Progenitor cell of endocrine pancreas (in vitro differentiated cells): ENCODE results near the gene ANKMY1. TPM values are rescaled to one million over a fixed set of nuclear protein-coding genes. Genes with fewer than 3 reads are reported as not detected.

Source experiments
- DNase-seq: peaks from one replicate; pipeline ENCODE4 v3.0.0; 2021; ENCODE audit warnings: low spot score; ENCODE audit not compliant: unreplicated experiment
- H3K27ac Mint-ChIP-seq: 2 replicates; pipeline ENCODE4 v1.8.0; 2021; ENCODE audit warnings: mild to moderate bottlenecking, moderate library complexity, mixed read lengths
- H3K27me3 Mint-ChIP-seq: 2 replicates; pipeline ENCODE4 v1.8.0; 2021; ENCODE audit warnings: mixed read lengths
- H3K36me3 Mint-ChIP-seq: 2 replicates; pipeline ENCODE4 v1.8.0; 2022; ENCODE audit warnings: mixed read lengths; ENCODE audit not compliant: insufficient read depth
- H3K4me1 Mint-ChIP-seq: 2 replicates; pipeline ENCODE4 v1.8.0; 2021; ENCODE audit warnings: low read depth, mixed read lengths
- H3K4me3 Mint-ChIP-seq: 2 replicates; pipeline ENCODE4 v1.8.0; 2021; ENCODE audit warnings: low read depth, mild to moderate bottlenecking, moderate library complexity, mixed read lengths
- H3K9me3 Mint-ChIP-seq: 2 replicates; pipeline ENCODE4 v1.8.0; 2021; ENCODE audit warnings: low read depth, mixed read lengths
- total RNA-seq: library from RNA; stranded (reverse); gene quantifications from 2 replicates; pipeline ENCODE4 v1.2.1, GENCODE V29; 2021
- TF ChIP-seq, protein P1 (sequence below): fragments of 200-600 bp; sonication (generic); IDR thresholded peaks from one replicate; pipeline ENCODE4 v1.5.0; 2021; ENCODE audit warnings: antibody characterized with exemption, mild to moderate bottlenecking; ENCODE audit not compliant: unreplicated experiment

ANKMY1 gene
- total RNA-seq, 1 donor from 2014 or later: 29.2 TPM

DNA sequence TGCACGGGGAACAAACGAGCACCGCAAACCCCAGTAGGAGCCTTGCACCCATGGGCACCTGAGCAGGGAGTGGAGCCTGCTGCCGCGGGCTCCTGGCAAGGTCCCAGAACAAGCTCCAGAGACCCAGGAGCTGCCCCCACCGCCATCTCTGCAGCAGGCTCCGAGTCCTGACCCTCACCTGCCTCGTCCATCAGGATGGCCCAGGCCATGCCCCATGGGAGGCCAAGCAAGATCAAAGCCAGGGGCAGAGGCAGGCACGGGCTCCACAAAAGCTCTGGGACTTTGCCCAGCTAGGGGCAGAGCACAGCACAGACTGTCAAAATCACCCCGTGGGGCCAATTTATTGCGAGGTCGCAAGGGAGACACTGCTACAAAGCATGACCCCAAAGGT, 78.7 kb downstream of the ANKMY1 start:
- H3K36me3 Mint-ChIP-seq: peaks cover 1% of the 10 kb centered on the region
- no peaks in the 10 kb centered on the region for H3K27me3 Mint-ChIP-seq
- TF ChIP-seq, protein P1, sequence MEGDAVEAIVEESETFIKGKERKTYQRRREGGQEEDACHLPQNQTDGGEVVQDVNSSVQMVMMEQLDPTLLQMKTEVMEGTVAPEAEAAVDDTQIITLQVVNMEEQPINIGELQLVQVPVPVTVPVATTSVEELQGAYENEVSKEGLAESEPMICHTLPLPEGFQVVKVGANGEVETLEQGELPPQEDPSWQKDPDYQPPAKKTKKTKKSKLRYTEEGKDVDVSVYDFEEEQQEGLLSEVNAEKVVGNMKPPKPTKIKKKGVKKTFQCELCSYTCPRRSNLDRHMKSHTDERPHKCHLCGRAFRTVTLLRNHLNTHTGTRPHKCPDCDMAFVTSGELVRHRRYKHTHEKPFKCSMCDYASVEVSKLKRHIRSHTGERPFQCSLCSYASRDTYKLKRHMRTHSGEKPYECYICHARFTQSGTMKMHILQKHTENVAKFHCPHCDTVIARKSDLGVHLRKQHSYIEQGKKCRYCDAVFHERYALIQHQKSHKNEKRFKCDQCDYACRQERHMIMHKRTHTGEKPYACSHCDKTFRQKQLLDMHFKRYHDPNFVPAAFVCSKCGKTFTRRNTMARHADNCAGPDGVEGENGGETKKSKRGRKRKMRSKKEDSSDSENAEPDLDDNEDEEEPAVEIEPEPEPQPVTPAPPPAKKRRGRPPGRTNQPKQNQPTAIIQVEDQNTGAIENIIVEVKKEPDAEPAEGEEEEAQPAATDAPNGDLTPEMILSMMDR: no peak
- no peak overlapping the region for H3K4me3 Mint-ChIP-seq
- H3K9me3 Mint-ChIP-seq: peaks cover 3% of the 10 kb centered on the region
- H3K27ac Mint-ChIP-seq: no peak overlapping the region
- DNase-seq: no peak
- no peaks in the 10 kb centered on the region for H3K4me1 Mint-ChIP-seq

DNA sequence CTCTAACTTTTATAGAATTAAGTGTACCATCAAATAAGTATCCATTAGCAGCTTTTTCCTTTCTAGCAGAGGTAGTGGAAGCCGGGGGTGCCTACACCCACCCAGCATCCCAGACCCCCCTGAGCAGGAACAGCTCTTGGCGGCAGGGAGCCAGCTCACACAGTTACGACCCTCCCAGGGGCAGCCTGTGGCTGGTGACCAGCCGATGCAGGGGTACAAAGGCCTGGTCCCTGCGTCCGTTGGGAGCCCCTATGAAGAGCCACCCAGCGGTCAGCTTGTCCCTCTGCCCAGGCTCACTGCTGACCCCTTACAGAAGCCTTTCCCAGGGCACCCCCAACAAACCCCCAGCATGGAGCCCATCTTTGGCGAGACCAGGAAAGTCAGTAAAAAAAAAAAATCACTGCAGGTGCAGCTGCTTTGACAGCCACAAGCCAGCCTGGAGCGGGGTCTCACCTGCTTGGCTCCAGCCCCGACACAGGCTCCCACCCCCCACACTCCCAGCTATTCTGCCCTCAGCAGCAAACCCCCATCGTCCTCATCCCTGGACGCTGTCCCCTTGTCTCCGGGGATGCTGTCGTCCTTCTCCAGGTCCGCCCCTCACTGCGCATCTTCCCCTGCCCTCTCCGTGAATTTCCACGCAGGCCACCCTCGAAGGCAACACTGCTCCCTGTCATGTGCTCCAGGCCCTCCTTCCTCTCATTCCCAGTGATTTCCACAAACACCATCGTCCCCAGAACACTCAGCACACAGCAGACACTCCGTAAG, 79.3 kb downstream of the ANKMY1 start:
- Mint-ChIP-seq H3K4me3 (no peak overlapping the region), H3K27ac (no peak overlapping the region), H3K4me1 (no peaks in the 10 kb centered on the region), H3K36me3 (peaks cover 1% of the 10 kb centered on the region), H3K27me3 (no peaks in the 10 kb centered on the region), H3K9me3 (peaks cover 6% of the 10 kb centered on the region)
- TF ChIP-seq, protein P1: no peak
- DNase-seq: no peak

DNA sequence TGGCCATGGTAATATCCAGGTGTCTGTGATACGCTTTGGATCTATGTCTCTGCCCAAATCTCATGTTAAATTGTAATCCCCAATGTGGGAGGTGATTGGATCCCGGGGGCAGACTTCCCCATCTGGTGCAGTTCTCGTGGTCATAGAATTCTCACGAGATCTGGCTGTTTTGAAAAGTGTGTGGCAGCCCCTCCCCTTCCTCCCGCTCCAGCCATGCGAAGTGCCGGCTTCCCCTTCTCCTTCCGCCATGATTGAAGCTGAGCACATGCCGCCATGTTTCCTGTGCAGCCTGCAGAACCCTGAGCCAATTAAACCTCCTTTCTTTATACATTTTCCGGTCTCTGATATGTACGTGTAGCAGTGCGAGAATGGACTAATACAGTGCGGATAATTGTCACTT, 79.9 kb downstream of the ANKMY1 start:
- TF ChIP-seq, protein P1: no peak
- no peaks in the 10 kb centered on the region for H3K4me1 Mint-ChIP-seq
- H3K4me3 Mint-ChIP-seq: no peak overlapping the region
- peaks cover 12% of the 10 kb centered on the region for H3K9me3 Mint-ChIP-seq
- peaks cover 1% of the 10 kb centered on the region for H3K36me3 Mint-ChIP-seq
- H3K27ac Mint-ChIP-seq: no peak overlapping the region
- no peaks in the 10 kb centered on the region for H3K27me3 Mint-ChIP-seq
- DNase-seq: no peak

DNA sequence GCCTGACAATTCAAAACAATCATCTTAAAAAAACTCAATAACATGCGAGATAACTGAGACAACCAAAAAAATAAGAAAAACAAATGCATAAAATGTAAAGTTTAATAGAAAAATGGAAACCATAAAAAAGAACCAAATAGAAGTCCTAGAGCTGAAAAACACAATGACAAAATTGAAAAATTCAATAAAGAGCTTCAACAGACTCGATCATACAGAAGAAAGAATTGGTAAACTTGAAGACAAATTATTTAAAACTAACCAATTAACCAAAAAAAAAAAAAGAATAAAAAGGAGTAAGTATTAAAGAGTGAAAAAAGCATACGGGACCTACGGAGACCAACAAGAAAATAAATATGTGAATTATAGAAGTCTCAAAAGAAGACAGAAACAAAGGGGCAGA, 84.6 kb downstream of the ANKMY1 start:
- Mint-ChIP-seq H3K27me3 (no peaks in the 10 kb centered on the region), H3K4me1 (peaks cover 2% of the 10 kb centered on the region), H3K36me3 (peaks cover 1% of the 10 kb centered on the region), H3K4me3 (no peak overlapping the region), H3K9me3 (peaks cover 12% of the 10 kb centered on the region), H3K27ac (no peak overlapping the region)
- TF ChIP-seq, protein P1: no peak
- no peak for DNase-seq

DNA sequence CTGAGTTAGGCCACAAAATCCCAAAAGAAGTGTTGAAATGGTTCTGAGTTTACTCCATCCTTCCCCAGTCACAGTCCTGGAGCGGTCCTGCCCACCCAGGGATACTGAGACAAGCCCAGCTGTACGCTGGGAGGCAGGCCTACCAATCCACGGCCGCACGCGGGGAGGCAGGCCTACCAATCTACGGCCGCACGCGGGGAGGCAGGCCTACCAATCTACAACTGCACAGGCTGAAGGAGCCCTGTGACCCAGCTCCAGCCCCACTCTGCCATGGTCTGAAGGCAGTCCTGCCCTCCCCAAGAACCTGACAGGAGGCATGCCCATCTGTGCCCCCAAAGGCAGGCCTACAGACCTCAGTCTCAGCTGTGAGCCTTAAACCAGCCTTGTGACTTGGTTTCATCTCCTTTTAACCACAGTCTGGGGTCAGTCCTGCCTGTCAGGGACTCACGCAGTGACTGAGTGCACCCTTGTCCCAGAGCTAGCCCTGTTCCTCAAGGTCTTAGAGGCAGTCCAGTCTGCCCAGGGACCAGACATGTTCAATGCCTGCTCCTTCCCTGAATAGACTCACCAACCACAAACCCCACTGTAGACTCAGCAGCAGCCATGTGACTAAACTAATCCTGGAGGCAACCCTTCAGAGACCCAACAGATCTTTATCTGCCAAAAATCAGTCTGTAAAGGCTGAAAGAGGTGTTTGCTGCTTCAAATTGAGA, 85.6 kb downstream of the ANKMY1 start:
- Mint-ChIP-seq H3K4me1 (peaks cover 2% of the 10 kb centered on the region), H3K9me3 (peaks cover 12% of the 10 kb centered on the region), H3K4me3 (no peak overlapping the region), H3K36me3 (peaks cover 1% of the 10 kb centered on the region), H3K27me3 (no peaks in the 10 kb centered on the region), H3K27ac (no peak overlapping the region)
- DNase-seq: no peak
- TF ChIP-seq, protein P1: no peak
